Fibroblast of upper back skin (primary cell): ENCODE data around the gene KEAP1.

Experiments
- DNase-seq: peaks from one replicate; pipeline ENCODE4 v3.0.0-alpha.2; 2013

The KEAP1 gene

DNA sequence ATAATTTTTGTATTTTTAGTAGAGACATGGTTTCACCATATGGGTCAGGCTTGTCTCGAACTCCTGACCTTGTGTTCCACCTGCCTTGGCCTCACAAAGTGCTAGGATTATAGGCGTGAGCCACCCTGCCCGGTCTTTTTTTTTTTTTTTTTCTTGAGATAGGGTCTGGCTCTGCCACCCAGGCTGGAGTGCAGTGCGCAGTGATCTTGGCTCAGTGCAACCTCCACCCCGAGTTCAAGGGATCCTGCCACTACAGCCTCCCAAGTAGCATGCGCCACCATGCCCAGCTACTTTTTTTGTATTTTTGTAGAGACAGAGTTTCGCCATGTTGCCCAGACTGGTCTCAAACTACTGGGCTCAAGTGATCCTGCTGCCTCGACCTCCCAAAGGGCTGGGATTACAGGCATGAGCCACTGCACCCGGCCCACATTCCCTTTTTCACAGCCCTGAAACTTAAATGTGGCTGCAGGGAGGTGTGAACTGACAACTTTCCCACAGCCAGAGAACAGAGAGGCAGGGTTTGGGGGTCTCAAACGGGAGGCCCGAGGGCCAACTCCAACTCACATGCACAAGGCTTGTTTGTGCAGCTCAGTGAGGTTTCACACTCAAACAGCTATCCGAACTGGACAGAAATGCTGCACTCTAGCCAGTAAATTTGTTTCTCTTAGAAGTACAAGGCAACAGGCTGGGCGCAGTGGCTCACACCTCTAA, 18.5 kb upstream of the KEAP1 start:
- DNase-seq = no peak

DNA sequence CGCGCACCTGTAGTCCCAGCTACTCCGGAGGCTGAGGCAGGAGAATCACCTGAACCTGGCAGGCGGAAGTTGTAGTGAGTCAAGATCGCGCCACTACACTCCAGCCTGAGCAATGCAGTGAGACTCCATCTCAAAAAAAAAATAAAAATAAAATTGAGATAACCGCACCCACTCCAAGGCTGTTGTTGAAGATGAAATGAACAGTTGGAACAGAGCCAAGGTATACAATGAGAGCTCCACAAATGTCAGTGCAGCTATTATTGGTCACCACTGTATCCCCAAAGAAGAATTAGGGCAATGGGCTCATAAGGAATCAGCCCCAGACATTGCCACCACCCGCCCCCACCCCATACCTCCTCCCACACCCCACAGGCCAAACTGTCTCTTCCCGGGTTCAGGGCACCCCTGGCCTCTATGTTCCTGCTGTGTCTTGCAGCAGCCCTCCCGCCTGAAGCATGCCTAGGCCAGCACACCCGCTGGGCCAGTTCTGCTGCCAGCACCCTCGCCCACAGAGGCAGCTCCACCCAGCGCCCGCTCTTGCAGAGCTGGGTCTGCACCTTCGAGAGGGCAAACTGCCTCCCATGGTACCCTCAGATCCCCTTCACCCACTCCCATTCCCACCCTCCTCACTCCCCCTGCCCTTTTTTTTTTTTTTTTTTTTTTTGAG, 17.6 kb upstream of the KEAP1 start:
- no peak for DNase-seq

DNA sequence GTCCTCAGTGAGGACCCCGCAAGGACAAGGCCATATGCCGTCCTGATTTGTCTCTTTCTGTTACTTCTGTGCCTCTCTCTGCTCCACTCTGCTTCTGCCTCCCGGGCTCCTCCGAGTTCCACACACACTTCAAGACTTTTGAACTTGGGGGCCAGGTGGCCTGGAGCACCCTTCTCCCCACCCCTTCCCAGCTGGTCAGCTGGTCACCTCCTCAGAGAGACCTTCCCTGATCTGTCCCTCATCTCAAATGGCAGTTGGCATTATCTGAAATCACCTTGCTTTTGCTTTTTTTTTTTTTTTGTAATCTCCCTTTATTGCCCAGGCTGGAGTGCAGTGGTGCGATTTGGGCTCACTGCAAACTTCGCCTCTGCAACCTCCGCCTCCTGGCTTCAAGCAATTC, 16.3 kb upstream of the KEAP1 start:
- DNase-seq = no peak

DNA sequence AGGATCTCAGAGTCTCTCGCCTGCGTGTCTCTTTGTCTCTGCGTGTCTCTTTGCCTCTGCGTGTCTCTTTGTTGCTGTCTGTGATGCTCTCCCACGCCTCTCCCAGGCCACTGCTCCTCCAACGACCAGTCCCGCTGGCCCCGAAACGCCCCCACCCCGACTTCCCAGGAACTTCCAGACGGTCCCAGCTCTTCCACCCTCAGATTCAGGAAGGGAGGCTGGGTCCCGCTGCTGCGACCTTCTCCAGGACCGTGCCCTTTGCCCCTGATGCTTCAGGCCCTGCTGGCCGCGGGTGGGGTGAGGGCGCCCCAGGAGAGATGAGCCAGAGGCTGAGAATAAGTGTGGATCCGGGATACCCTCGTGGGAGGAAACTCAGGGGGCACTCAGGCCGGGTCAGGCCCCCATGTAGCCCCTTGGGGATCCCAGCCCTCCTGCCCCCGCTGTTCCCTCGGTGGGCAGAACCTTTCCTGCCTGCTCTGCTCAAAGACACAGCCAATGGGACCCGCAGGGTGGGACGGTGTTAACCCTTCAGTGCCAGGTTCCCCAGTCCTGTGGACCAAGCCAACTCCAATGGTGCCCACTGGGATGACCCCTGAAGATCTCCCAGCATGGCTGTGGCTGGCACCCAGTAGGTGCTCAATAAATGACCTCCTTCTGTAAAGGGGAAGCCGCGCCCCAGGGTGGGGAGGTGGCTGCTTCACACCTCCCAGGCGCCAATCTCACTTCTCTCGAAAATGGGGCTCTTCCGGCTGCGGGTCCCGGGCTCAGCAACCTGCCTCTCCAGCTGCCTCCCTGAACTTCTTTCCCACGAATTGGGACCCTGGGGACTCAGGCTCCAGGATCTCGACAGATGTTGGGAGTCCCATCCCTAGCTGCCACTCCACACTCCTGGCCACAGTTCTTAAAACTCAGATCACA, 15.5 kb upstream of the KEAP1 start:
- no peak for DNase-seq

DNA sequence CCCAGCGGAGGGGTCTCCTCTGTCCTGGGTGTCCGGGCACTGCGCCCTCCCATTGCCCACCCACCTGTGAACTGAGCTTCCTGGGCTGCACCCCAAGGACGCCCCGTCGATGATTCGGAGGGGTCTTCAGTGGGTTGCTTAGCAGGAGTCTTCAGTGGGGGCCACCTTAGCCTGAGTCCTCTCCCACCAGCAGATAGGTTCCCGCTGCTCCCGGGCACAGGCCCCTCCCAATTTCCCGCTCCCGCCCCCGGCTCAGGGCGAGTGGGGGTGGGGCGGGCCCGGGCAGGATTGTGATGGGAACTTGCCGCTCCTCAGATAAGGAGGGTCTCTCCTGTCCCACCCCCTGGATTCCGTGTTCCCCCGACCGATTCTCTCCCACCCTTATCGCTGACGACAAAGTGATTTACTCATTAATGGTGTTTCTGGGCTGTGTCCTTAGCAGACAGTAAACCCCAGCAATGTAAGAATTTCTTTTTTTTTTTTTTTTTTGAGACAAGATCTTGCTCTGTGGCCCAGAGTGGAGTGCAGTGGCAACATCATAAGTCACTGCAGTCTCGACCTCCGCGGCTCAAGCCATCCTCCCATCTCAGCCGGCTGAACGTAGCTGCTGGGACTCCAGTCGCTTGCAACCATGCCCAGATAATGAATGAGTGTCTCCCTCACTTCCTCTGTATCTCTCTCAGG, 14.7 kb upstream of the KEAP1 start:
- DNase-seq = no peak

DNA sequence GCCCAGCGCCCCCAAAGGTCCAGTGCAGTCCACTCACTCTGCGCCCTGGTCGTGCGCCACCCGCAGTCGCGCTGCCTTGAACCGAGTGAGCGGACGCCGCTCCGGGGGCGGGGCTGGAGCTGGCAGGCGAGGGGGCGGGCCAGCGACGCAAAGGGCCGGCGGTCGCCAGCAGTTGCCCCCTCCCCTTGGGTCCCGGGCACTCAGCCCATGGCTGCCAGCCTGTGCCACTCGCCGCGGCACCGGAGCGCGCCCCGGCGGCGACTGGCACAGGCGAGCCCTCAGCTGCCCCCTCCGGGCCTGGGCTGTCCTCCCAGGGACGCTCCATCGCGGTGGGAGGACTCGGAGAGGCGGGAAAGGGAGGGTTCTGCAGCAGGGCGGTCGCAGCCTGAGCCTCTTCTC, 14.2 kb upstream of the KEAP1 start, which contains the start of gene S1PR5:
TSS of gene S1PR5 (minus strand) at position 87 of the 399 bp plus-strand sequence. CDS start 2,436 bp downstream, outside the sequence.
- DNase-seq = no peak

DNA sequence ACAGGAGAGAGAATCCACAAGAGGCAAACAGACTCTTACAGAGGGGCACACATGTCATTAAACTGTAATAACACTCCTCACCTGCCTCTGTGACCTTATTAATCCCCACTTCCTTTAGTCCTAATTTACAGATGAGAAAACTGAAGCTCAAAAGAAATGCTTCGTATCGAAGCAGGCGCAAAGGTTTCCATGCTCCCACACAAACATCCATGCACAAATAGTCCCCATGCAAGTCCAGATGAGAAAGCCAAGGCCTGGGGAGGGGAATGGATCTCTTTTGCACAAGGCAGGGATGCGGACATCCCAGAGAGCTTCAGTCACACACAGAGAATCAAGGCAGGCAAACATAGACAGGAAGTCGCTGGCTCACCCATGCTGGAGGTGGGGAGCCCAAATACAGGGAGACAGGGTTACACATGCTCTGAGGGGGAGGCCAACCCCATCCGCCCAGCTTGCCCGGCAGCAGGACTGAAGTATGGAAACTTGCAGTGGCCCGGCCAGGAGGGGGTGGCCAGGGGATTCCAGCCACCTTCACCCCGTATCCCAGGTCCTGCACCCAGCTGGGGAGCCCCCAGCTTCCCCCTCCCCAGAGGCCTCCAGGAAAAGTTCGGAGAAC, 13.6 kb upstream of the KEAP1 start:
- DNase-seq = no peak

DNA sequence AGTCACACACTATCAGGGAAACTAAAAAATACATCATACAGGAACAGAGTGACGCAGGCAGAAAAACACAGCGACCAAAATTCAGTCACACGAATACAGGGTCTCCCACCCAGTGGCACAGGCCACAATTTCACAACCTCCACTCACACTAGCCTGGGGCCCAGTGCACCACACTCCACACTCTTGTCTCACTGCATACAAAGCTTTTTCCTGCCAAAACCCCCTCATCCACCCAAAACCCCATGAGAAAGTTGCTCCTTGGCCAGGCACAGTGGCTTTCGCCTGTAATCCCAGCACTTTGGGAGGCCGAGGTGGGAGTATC, 12.9 kb upstream of the KEAP1 start:
- DNase-seq = no peak

DNA sequence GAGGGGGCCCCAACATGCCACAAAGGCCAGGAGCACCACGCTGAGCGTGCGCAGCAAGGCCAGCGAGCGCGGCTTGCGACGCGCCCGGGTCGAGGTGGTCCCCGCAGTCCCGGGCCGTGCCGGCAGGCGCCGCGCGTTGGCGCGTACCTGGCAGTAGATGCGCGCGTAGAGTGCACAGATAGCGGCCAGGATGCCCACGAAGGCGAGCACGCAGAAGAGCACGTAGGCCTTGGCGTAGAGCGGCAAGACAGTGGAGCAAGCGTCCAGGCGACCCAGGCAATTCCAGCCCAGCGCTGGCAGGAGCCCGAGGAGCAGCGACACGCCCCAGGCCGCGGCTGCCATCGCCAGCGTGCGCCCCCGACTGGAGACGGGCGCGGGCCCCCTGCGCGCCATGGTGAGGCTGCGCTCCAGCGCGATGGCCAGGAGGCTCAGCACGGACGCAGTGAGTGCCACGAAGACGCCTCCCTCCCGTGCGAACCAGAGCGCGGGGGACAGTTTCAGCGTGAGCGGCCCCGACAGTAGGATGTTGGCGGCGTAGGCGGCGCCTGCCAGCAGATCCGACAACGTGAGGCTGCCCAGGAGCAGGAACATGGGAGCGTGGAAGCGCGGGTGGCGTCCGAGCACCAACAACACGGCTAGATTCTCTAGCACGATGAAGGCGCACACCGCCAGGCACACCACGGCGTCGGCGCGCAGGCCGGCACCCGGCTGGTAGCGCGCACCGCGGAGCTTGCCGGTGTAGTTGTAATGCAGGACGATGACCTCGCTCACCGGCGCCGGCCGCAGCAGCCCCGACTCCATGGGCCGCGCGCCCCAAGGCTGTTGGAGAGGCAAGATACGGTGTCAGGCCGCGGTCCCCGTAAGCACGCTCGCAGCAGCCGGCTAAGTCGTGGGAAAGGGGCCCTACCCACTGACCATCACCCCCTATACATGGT, 11.3 kb upstream of the KEAP1 start:
- no peak for DNase-seq

DNA sequence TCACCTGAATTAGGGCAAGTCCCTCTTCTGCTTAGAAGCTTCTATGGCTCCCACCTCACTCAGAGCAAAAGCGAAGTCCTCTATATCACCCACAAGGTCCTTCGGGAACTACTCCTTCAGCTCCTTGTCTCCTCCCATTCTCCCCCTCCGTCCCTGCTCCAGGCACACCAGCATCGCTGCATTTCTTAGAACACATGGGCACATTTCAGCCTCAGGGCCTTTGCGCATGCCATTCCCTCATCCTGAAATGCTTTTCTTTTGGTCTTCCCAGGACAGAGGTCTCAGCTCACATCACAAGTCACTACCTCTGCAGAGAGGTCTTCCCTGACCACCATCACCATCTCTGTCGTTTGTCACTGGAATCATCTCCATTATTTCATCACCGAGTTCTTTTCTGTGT, 10.1 kb upstream of the KEAP1 start:
- no peak for DNase-seq

DNA sequence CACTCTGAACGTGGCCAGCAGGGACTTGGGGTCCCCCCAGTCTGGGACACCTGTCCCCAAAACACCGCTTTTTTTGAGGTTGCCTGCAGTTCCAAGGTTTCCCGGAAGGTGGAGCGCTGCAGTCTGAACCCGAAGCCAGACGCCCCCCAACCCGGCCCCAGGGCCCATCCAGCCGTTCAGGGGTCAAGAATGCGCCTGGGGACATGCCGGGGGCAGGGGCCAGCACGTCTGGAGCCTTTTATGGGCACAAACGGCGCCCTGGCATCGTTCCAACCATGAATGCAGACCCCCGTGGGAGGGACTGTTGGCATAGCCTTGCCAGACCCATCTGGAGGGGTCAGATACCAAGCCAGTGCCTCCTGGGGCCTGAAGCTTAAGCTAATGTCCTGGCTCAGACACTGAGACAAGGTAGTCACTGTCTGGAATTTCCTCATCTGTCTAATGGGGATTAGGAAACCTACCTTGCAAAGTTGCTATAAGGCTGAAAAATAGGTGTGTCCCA, 7.2 kb upstream of the KEAP1 start:
- DNase-seq = peak; percentile 13

DNA sequence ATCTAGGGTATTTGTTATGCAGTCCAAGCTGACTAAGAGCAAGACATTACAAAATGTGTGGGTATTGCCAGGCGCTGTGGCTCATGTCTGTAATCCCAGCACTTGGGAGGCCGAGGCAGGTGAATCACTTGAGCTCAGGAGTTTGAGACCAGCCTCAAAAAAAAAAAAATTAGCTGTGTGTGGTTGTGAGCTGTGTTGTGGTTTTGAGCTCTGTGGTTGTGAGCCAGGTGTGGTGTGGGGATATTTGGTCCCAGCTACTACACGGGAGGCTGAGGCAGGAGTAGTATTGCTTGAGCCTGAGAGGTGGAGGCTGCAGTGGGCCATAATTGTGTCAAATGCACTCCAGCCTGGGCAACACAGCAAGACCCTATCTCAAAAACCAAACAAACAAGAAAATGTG, 5.6 kb upstream of the KEAP1 start:
- DNase-seq = no peak

DNA sequence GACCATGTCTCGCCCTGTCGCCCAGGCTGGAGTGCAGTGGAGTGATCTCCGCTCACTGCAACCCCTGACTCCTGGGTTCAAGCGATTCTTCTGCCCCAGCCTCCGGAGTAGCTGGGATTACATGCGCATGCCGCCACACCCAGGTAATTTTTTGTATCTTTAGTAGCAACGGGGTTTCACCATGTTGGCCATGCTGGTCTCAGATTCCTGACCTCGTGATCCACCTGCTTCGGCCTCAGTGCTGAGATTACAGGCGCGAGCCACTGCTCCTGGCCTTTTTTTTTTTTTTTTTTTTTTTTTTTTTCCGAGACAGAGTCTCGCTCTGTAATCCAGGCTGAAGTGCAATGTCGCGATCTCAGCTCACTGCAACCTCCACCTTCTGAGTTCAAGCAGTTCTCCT, 4.9 kb upstream of the KEAP1 start:
- DNase-seq = no peak

DNA sequence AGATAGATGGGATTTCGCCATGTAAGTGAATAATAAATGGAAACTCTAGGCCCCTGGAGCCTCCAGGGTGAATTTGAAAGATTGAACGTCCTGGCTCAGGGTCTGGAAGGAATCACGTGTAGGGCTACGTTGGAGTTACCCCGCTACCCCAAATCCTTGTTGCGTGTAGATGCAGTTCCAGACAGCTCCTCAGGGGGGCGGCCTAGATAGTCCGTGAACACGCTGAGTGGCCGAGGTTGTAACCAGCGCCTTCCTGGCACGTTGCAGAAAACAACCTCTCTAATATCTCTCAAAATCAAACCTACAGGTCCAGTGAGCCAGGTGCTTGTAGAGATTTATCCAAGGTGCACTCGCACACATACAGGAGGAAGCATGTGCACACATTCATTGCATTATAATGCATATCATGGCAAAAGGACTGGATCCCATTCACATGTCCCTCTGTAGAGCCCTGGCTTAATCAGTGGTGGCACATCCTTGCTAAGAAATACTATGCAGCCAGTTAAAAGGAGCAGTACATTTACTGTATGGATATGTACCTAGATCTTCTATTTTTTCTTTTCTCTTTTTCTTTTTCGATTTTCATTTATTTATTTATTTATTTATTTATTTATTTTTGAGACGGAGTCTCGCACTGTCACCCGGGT, 2.5 kb upstream of the KEAP1 start:
- peak; percentile 50 for DNase-seq

DNA sequence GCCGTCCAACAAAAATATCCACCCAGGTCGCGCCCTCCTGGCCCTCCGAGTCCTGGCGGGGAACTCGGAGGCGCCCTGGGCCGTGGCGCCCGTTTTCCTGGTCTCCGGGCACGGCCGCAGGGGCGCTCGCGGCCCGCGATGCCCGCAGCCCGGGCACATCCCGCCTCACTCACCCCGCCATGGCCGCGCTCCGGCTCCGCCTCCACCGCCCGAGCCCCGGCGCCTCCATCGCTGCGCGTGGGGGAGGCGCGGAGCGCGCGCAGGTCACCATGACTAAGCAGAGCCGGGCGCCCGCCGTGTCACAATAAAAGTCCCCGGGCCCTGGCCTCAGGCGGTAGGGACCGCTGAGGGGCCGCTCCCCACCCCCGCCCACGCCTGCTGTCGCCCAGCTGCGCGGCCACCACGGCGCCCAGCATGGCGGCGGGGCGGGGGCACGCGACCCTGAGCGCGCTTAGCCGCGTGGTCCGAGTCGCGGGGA, 593 bp downstream of the KEAP1 start:
- DNase-seq = peak; percentile 90

DNA sequence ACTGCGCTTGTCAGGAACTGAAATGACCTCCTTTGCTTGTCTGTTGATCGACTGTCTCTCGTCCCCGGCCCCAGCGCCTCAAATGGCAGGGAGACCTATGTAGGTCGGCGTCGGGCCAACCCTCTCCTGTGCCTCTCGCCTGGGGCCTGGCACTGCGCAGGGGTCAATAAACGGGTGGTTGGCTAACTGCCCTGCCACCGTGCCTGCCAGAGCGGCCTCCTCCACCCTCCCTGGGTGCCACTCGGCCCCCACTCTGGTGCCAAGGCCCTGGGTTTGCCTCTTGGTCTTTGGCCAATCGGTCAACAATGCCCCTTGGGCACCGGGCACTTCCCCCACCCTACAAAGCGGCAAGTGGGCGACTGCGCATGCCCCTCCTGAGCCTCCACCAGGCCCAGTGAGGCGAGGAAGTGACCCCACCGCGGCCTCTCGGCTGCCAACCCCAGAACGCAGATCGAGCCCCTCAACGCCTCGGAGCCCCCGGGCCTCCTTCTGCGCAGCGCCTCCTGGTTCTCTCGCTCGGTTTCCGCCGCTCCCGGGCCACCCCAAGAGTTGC, 1.1 kb downstream of the KEAP1 start:
- peak; percentile 33 for DNase-seq

DNA sequence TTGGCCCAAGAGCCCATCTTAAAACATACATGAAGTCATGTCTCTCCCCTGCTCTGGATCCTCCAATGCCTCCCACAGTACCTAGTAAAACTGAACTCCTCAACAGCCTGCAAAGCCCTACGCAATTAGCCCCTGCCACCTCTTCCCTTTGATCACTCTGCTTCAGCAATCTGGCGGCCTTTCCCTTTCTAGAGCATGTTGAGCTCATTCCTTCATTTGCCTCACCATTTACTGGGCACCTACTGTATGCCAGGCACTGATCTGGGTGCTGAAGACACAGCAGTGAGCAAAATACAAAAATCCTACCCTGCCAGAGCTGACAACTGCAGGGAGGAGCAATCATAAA, 2.9 kb downstream of the KEAP1 start:
- DNase-seq = no peak

DNA sequence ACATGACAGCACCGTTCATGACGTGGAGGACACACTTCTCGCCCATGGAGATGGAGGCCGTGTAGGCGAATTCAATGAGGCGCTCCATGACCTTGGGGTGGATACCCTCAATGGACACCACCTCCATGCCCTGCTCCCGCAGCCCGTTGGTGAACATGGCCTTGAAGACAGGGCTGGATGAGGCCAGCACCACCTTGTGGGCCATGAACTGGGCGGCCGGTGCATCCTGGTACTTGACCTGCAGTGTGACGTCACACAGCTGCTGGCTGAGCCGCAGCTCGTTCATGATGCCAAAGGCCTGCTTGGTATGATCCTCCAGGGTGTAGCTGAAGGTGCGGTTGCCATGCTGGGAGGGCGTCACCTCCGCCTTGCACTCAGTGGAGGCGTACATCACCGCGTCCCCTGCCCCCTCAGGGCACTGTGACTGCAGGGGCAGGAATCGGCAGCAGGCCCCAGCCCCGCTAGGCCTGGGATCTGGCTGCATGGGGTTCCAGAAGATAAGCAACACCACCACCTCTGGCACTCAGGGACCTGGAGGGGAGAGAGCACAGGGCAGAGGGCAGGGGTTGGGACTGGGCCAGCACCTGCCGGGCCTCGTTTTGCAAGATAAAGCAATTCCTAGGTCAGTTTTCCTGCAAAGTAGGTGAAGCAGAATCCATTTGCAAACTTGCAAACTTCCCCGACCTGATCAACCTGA, 3.5 kb downstream of the KEAP1 start:
- DNase-seq = no peak

DNA sequence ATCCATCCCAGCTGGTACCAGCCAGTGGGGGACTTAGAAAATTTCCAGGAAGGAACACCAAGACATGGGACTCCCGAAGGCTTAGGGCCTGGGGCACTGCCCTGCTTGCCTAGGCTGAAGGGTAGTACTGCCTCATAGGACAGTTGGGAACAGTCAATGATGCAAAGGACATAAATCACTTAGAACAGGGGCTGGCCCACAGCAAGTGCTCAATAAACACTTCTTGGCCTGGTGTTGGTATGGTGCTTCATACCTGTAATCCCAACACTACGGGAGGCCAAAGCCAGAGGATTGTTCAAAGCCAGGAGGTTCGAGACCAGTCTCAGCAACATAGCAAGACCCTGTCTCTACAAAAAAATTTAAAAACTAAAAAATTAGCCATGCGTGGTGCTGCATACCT, 5.8 kb downstream of the KEAP1 start:
- no peak for DNase-seq
